ENCODE measurements around the gene EVI2A. TPM values are rescaled to one million over a fixed set of nuclear protein-coding genes. Genes with fewer than 3 reads are reported as not detected.

Gene EVI2A
- total RNA-seq, 2 donors from 2014 or later: 3.1 TPM; not detected in 1

DNA sequence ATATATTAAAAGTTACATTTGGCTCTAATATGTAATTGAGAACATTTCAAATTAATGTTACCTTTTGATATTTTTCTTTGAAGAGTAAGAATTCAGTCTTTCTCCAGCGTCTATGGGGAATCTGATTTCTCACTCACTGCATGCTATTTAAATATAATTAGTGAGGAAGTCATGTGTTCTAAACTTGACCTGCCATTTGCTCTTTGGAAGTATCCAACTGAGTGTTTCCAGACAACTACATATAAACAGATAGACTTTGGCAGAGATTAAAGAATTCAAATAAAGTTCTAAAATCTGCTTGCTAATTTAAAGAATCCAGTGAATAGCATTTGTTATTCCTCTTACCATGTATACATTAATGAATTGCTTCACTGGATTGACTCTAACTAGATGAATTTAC lies 47.9 kb downstream of the EVI2A start:
- no peak for DNase-seq
- WGBS, 2 donors: 77 to 98% methylated on average over 1 of the region's 1 CpG

DNA sequence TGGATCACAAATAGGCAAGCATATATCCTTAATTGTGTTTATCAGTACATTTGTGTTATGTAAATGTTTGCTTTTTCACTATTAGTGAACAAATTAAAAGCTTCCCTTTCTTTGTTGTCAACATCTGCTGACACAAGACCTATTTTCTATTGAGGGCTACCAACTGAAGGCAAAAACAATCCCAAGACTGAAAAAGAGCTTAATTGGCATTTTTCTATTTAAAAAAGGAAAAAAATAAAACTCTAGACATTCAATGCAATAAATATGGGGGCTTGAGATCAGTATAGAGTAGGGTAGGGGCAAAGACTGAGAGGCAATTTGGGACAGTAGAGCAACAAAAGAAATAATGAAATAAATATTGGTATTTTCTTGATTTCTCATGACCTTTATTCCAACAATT lies 48.6 kb downstream of the EVI2A start:
- TF ChIP-seq, protein P1, sequence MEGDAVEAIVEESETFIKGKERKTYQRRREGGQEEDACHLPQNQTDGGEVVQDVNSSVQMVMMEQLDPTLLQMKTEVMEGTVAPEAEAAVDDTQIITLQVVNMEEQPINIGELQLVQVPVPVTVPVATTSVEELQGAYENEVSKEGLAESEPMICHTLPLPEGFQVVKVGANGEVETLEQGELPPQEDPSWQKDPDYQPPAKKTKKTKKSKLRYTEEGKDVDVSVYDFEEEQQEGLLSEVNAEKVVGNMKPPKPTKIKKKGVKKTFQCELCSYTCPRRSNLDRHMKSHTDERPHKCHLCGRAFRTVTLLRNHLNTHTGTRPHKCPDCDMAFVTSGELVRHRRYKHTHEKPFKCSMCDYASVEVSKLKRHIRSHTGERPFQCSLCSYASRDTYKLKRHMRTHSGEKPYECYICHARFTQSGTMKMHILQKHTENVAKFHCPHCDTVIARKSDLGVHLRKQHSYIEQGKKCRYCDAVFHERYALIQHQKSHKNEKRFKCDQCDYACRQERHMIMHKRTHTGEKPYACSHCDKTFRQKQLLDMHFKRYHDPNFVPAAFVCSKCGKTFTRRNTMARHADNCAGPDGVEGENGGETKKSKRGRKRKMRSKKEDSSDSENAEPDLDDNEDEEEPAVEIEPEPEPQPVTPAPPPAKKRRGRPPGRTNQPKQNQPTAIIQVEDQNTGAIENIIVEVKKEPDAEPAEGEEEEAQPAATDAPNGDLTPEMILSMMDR (IDR thresholded peaks at IDR 0.05): no peak
- TF ChIP-seq POLR2A (IDR thresholded peaks at IDR 0.05): no peak

More for the DNA sequence above, 47.9 kb downstream of the EVI2A start:
- TF ChIP-seq, protein P1 (IDR thresholded peaks at IDR 0.05): no peak
- TF ChIP-seq POLR2A (IDR thresholded peaks at IDR 0.05): no peak
- Histone ChIP-seq H3K27me3 (no peaks in the 10 kb centered on the region), H3K36me3 (replicated peaks in 1 of 2; ENCODE audit: insufficient read depth in 1 of 2, low read depth in 2 of 2) (peaks cover 0 to 2% of the 10 kb centered on the region in 2 donors), H3K4me1 (no peaks in the 10 kb centered on the region), H3K27ac (no peak overlapping the region), H3K9me3 (no peaks in the 10 kb centered on the region), H3K4me3 (no peak overlapping the region)
- ATAC-seq: no peak
- intact Hi-C loops (cut with DNase I): no loop called here

DNA sequence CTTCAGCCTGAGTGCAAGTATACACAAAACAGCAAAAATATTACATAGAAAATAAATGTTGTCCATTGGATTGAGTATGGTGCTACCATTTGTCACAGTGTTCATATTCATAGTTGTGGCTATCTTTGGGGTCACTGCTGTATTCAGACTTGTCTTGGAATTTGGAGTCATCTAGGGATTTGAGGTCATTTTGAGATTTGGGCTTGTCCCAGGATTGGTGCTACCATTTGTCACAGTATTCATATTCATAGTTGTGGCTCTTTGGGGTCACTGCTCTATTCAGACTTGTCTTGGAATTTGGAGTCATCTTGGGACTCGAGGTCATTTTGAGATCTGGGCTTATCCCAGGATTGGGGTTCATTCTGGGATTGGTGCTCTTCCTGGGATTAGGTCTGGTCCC lies 49.2 kb downstream of the EVI2A start:
- H3K4me3 ChIP-seq: no peak overlapping the region
- no peaks in the 10 kb centered on the region for H3K9me3 ChIP-seq
- intact Hi-C loops (cut with DNase I): no loop called here
- DNase-seq (no peak), ATAC-seq (no peak)
- no peak overlapping the region for H3K27ac ChIP-seq
- 89 to 94% methylated on average over 1 of the region's 1 CpG for WGBS, 2 donors
- no peaks in the 10 kb centered on the region for H3K27me3 ChIP-seq
- peaks cover 0 to 6% of the 10 kb centered on the region in 2 donors for H3K36me3 ChIP-seq (replicated peaks in 1 of 2; ENCODE audit: insufficient read depth in 1 of 2, low read depth in 2 of 2)
- TF ChIP-seq POLR2A (IDR thresholded peaks at IDR 0.05): no peak
- H3K4me1 ChIP-seq: no peaks in the 10 kb centered on the region

More for the DNA sequence above, 48.6 kb downstream of the EVI2A start:
- no peak for DNase-seq
- intact Hi-C loops (cut with DNase I): no loop called here
- H3K27me3 ChIP-seq: no peaks in the 10 kb centered on the region
- H3K27ac ChIP-seq: no peak overlapping the region
- no peak overlapping the region for H3K4me3 ChIP-seq
- H3K4me1 ChIP-seq: no peaks in the 10 kb centered on the region
- peaks cover 0 to 2% of the 10 kb centered on the region in 2 donors for H3K36me3 ChIP-seq (replicated peaks in 1 of 2; ENCODE audit: insufficient read depth in 1 of 2, low read depth in 2 of 2)
- ATAC-seq: no peak
- no peaks in the 10 kb centered on the region for H3K9me3 ChIP-seq

DNA sequence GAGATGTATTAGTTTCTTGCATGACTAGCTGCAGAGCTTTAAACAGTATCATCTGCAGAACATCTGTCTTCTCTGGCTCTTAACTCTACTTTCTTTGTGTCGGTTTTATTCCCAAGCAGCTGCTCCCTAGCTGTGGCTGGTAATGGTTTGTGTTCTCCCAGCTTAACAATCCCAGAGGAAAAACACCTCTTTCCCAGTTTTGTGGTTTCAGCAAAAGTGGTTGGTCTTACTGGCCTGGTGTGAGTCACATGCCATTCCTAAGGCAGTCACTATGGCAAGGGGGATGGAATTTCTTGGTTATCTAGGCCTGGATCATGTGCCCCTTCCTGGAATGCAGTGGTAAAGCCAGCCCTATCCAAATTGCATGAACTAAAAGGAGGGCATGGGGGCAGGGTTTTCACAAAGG lies 51.8 kb downstream of the EVI2A start:
- no peak overlapping the region for H3K4me3 ChIP-seq
- H3K27me3 ChIP-seq: no peaks in the 10 kb centered on the region
- H3K4me1 ChIP-seq: no peaks in the 10 kb centered on the region
- no peaks in the 10 kb centered on the region for H3K9me3 ChIP-seq
- intact Hi-C loops (cut with DNase I): no loop called here
- peak in 2 of 4 donors; percentile 3 to 10 for DNase-seq
- peak; percentile 60 for ATAC-seq
- TF ChIP-seq, protein P1 (IDR thresholded peaks at IDR 0.05): no peak
- TF ChIP-seq POLR2A (IDR thresholded peaks at IDR 0.05): no peak
- no peak overlapping the region for H3K27ac ChIP-seq
- 80 to 87% methylated on average over 1 of the region's 1 CpG for WGBS, 2 donors
- H3K36me3 ChIP-seq (replicated peaks in 1 of 2; ENCODE audit: insufficient read depth in 1 of 2, low read depth in 2 of 2): peaks cover 0 to 4% of the 10 kb centered on the region in 2 donors

DNA sequence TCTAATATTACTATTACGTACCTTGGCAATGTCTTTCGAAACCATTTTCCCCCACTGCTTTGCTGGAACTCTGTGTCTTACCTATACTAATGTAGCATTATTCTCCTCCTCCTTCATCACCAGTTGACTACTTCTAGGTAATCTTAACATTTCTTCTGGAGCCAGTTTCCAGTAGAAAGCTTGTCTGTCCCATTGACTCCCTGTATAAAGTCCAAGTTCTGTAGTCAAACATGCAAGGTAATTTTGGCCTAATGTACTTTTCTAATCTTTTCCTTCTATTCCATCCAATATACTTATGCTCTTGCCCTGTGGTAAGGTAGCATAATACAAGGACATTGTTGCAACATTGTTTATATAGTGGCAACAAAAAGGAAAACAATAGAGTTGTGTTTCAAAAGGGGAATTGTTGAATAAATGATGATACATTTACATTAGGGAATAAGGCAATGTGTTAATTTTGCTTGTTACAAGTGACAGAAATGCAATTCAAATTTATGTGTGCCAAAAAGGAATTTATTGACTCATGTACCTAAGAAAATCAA lies 52.3 kb downstream of the EVI2A start:
- DNase-seq: no peak
- intact Hi-C loops (cut with DNase I): no loop called here
- Histone ChIP-seq H3K4me1 (no peaks in the 10 kb centered on the region), H3K27me3 (no peaks in the 10 kb centered on the region), H3K4me3 (no peak overlapping the region), H3K36me3 (replicated peaks in 1 of 2; ENCODE audit: insufficient read depth in 1 of 2, low read depth in 2 of 2) (peaks cover 0 to 4% of the 10 kb centered on the region in 2 donors), H3K27ac (no peak overlapping the region), H3K9me3 (no peaks in the 10 kb centered on the region)
- ATAC-seq: no peak
- TF ChIP-seq, protein P1 (IDR thresholded peaks at IDR 0.05): no peak
- TF ChIP-seq POLR2A (IDR thresholded peaks at IDR 0.05): no peak
- WGBS, 2 donors: 92 to 100% methylated on average over 2 of the region's 2 CpGs

Other genes starting within 250 kb of the EVI2A start
- 10 to 100 TPM; 54.7 to 57.1 TPM for gene NF1, start 226.6 kb downstream of the EVI2A start, total RNA-seq
- 1 to 10 TPM in 1 of 2 donors, not detected in 1; 1.8 TPM for gene OMG, start 24.4 kb downstream of the EVI2A start, total RNA-seq
- gene EVI2B, start 7.6 kb downstream of the EVI2A start, total RNA-seq: 1 to 10 TPM in 1 of 2 donors, under 1 TPM in 1; 0.99 to 4.9 TPM
- 10 to 100 TPM; 37.2 to 38.7 TPM for gene RAB11FIP4, start 70.1 kb upstream of the EVI2A start, total RNA-seq